HG03135 (cell line): ENCODE measurements around the gene HABP2.

ENCODE experiments used
- ATAC-seq: cut with Tn5 transposase; IDR thresholded peaks from one replicate; pipeline ENCODE4 v1.9.1; 2021; ENCODE audit warnings: mild to moderate bottlenecking, moderate library complexity; ENCODE audit not compliant: unreplicated experiment

Gene HABP2

GRCh38 chr10:113555751-113556150 is 2.9 kb downstream of the HABP2 start:
- no peak for ATAC-seq

GRCh38 chr10:113557424-113557862 is 4.6 kb downstream of the HABP2 start:
- ATAC-seq = no peak

- ATAC-seq = no peak
Observed at GRCh38 chr10:113557903-113558321, 5.1 kb downstream of the HABP2 start.

GRCh38 chr10:113560071-113560470 is 7.2 kb downstream of the HABP2 start:
- no peak for ATAC-seq

- no peak for ATAC-seq
Observed at GRCh38 chr10:113561214-113561613, 8.4 kb downstream of the HABP2 start.

GRCh38 chr10:113562069-113562468 is 9.2 kb downstream of the HABP2 start:
- ATAC-seq = no peak

GRCh38 chr10:113562704-113563103 is 9.9 kb downstream of the HABP2 start:
- no peak for ATAC-seq

- peak; percentile 91 for ATAC-seq
Observed at GRCh38 chr10:113563306-113564088, 10.6 kb downstream of the HABP2 start.

- no peak for ATAC-seq
Observed at GRCh38 chr10:113565364-113565763, 12.5 kb downstream of the HABP2 start.

GRCh38 chr10:113566888-113567287 is 14.0 kb downstream of the HABP2 start:
- no peak for ATAC-seq

GRCh38 chr10:113569576-113569975 is 16.7 kb downstream of the HABP2 start:
- no peak for ATAC-seq

- no peak for ATAC-seq
Observed at GRCh38 chr10:113572520-113573290, 19.9 kb downstream of the HABP2 start.

- no peak for ATAC-seq
Observed at GRCh38 chr10:113573368-113573767, 20.5 kb downstream of the HABP2 start.

- no peak for ATAC-seq
Observed at GRCh38 chr10:113576852-113577251, 24.0 kb downstream of the HABP2 start.

GRCh38 chr10:113578773-113579172 is 25.9 kb downstream of the HABP2 start:
- ATAC-seq = no peak

GRCh38 chr10:113581092-113581491 is 28.2 kb downstream of the HABP2 start:
- no peak for ATAC-seq

GRCh38 chr10:113583571-113583970 is 30.7 kb downstream of the HABP2 start:
- no peak for ATAC-seq

- no peak for ATAC-seq
Observed at GRCh38 chr10:113585949-113586348, 33.1 kb downstream of the HABP2 start.

- no peak for ATAC-seq
Observed at GRCh38 chr10:113589201-113589770, 36.4 kb downstream of the HABP2 start.

- ATAC-seq = no peak
Observed at GRCh38 chr10:113590581-113590980, 37.7 kb downstream of the HABP2 start.

- ATAC-seq = no peak
Observed at GRCh38 chr10:113592380-113592779, 39.5 kb downstream of the HABP2 start.

GRCh38 chr10:113594652-113595051 is 41.8 kb downstream of the HABP2 start:
- ATAC-seq = no peak
